Endothelial cell of umbilical vein (primary cell): Measurements from ENCODE around the gene PLA2G2D. TPM values are rescaled to one million over a fixed set of nuclear protein-coding genes. Genes with fewer than 3 reads are reported as not detected.

ENCODE experiments used
- BruUV-seq: library from RNA; stranded (reverse); fragments of 400-500 nt; replicated peaks from 2 replicates; lab custom pipeline; 2021; lab: Mats Ljungman, UMichigan
- CTCF ChIA-PET: fragments of 300-600, 350-600 bp; sonication (Branson Sonifier 250); formaldehyde crosslinking; loops from one replicate; lab custom pipeline; 2021; ENCODE audit warnings: antibody characterized with exemption, inconsistent platforms; lab: Charles Lee
- POLR2A ChIA-PET: fragments of 300-600, 350-600 bp; sonication (Branson Sonifier 250); formaldehyde crosslinking; loops from one replicate; lab custom pipeline; 2021; ENCODE audit warnings: antibody characterized with exemption, inconsistent platforms; lab: Charles Lee
- DNase-seq: peaks from one replicate; pipeline ENCODE4 v3.0.0-alpha.2; 2011; ENCODE audit warnings: low read depth, low spot score
- FAIRE-seq: peaks from 2 replicates; lab custom pipeline; 2011; peaks lifted over from hg19 to GRCh38; lab: Jason Lieb, UNC
- H2AFZ ChIP-seq: 2 replicates; pipeline ENCODE4 v1.6.0; 2012; ENCODE audit warnings: low read depth, low read length, control low read depth, inconsistent platforms
- H3K27ac ChIP-seq: 2 replicates; pipeline ENCODE4 v1.5.1; 2011; ENCODE audit warnings: low read depth, mild to moderate bottlenecking, control low read depth, low read length, moderate library complexity; ENCODE audit not compliant: insufficient read depth
- H3K27me3 ChIP-seq, 2 experiments: 2 replicates each; pipeline versions ENCODE4 v1.6.0 to v1.6.1; 2011; ENCODE audit warnings: low read length in 2 of 2, mixed read lengths in 1 of 2; ENCODE audit not compliant: control insufficient read depth in 2 of 2, insufficient read depth in 2 of 2
- H3K36me3 ChIP-seq, 2 experiments: 2 replicates in 1 of 2; 3 replicates in 1 of 2; pipeline ENCODE4 v1.5.1; 2011; ENCODE audit warnings: low read length in 2 of 2, mild to moderate bottlenecking in 1 of 2, moderate library complexity in 1 of 2; ENCODE audit not compliant: control insufficient read depth in 2 of 2, insufficient read depth in 2 of 2; ENCODE audit errors: extremely low read depth in 1 of 2
- H3K4me1 ChIP-seq: 3 replicates; pipeline ENCODE4 v1.5.1; 2011; ENCODE audit warnings: mild to moderate bottlenecking, low read length; ENCODE audit not compliant: control insufficient read depth, insufficient read depth; ENCODE audit errors: extremely low read depth
- H3K4me2 ChIP-seq: 2 replicates; pipeline ENCODE4 v1.6.1; 2011; ENCODE audit warnings: low read length, control low read depth, mixed read lengths; ENCODE audit not compliant: insufficient read depth
- H3K4me3 ChIP-seq, 3 experiments: fragments of 200-600 bp in 1 of 3; sonication (generic), shearing (Covaris generic) in 1 of 3; replicated peaks in 1 of 3; 2 replicates each; pipeline ENCODE4 v1.5.1; 2011 to 2016; ENCODE audit warnings: control low read depth in 3 of 3, low read length in 3 of 3, mild to moderate bottlenecking in 2 of 3, inconsistent platforms in 1 of 3, low read depth in 1 of 3, moderate library complexity in 1 of 3; ENCODE audit not compliant: insufficient read depth in 1 of 3
- H3K79me2 ChIP-seq: 2 replicates; pipeline ENCODE4 v1.6.0; 2012; ENCODE audit warnings: low read length, inconsistent platforms; ENCODE audit not compliant: control insufficient read depth, insufficient read depth
- H3K9ac ChIP-seq: replicated peaks from 2 replicates; pipeline ENCODE3; 2011; ENCODE audit warnings: low read length, control low read depth; ENCODE audit not compliant: insufficient read depth; ENCODE audit errors: extremely low read depth
- H3K9me1 ChIP-seq: replicated peaks from 3 replicates; pipeline ENCODE4 v1.6.0; 2011; ENCODE audit warnings: mild to moderate bottlenecking, low read length; ENCODE audit not compliant: control insufficient read depth, insufficient read depth; ENCODE audit errors: extremely low read depth
- H3K9me3 ChIP-seq: replicated peaks from 2 replicates; pipeline ENCODE4 v1.5.1; 2012; ENCODE audit warnings: low read length, inconsistent platforms; ENCODE audit not compliant: control insufficient read depth, insufficient read depth
- H4K20me1 ChIP-seq: replicated peaks from 2 replicates; pipeline ENCODE3; 2011; ENCODE audit warnings: mild to moderate bottlenecking, low read length; ENCODE audit not compliant: control insufficient read depth, insufficient read depth; ENCODE audit errors: extremely low read depth
- EZH2 ChIP-seq: IDR thresholded peaks from 2 replicates; pipeline ENCODE4 v1.6.1; 2012; ENCODE audit warnings: borderline replicate concordance, low read depth, mild to moderate bottlenecking, moderate library complexity, low read length, inconsistent platforms; ENCODE audit not compliant: severe bottlenecking
- FOS ChIP-seq: IDR thresholded peaks from 2 replicates; pipeline ENCODE4 v1.6.1; 2011; ENCODE audit warnings: mild to moderate bottlenecking, low read length, moderate library complexity, borderline replicate concordance; ENCODE audit not compliant: insufficient read depth
- GATA2 ChIP-seq: IDR thresholded peaks from 2 replicates; pipeline ENCODE4 v1.7.0; 2011; ENCODE audit warnings: low read depth, mild to moderate bottlenecking, moderate library complexity, mixed read lengths, low read length; ENCODE audit not compliant: insufficient read length, insufficient read depth
- JUN ChIP-seq: IDR thresholded peaks from 2 replicates; pipeline ENCODE4 v1.6.1; 2011; ENCODE audit warnings: borderline replicate concordance, low read depth; ENCODE audit not compliant: insufficient read length, insufficient read depth
- MAX ChIP-seq: IDR thresholded peaks from 2 replicates; pipeline ENCODE4 v1.6.1; 2011; ENCODE audit not compliant: insufficient read depth, insufficient read length
- MYC ChIP-seq: IDR thresholded peaks from one replicate; pipeline ENCODE4 v1.6.1; 2011; ENCODE audit warnings: mild to moderate bottlenecking, low read depth, low read length
- POLR2A ChIP-seq: IDR thresholded peaks from 2 replicates; pipeline ENCODE4 v1.6.1; 2012; ENCODE audit warnings: low read depth, mild to moderate bottlenecking, control low read depth, low read length
- POLR2AphosphoS5 ChIP-seq: IDR thresholded peaks from 2 replicates; pipeline ENCODE4 v1.6.1; 2012; ENCODE audit warnings: low read depth, mild to moderate bottlenecking, control low read depth, low read length, moderate library complexity; ENCODE audit not compliant: insufficient read depth
- dilution Hi-C: fragments of 300-500 bp; cut with MboI; formaldehyde crosslinking; loops from one replicate; pipeline ENCODE4 v1.15.0; 2019; ENCODE audit warnings: low sequenced_read_pairs; ENCODE audit not compliant: extremely low pct_ligation_motif_present
- intact Hi-C: fragments of 100-400 bp; cut with micrococcal nuclease; formaldehyde crosslinking; loops from one replicate; pipeline ENCODE4 v1.10.0; 2022
- polyA plus RNA-seq, 4 experiments: library from polyadenylated mRNA; depleted of rRNA in 3 of 4; stranded (reverse) in 3 of 4; unstranded in 1 of 4; fragments of >200 nt; gene quantifications; 2 replicates each; pipeline versions ENCODE4 v1.2.1 to v1.2.3, GENCODE V29; 2011 to 2012; ENCODE audit warnings: missing spikeins in 1 of 4
- total RNA-seq: library from RNA; stranded (reverse); gene quantifications from 2 replicates; pipeline ENCODE4 v1.2.3, GENCODE V29; 2021
- TF ChIP-seq, protein P1 (sequence below), 2 donors: IDR thresholded peaks; 1 replicate in 1 of 2; 2 replicates in 1 of 2; pipeline ENCODE4 v1.5.1; 2011; ENCODE audit warnings: low read length in 2 of 2, mild to moderate bottlenecking in 2 of 2, moderate library complexity in 2 of 2, control low read depth in 1 of 2, inconsistent platforms in 1 of 2, low read depth in 1 of 2; ENCODE audit not compliant: insufficient read depth in 1 of 2; ENCODE audit errors: extremely low read depth in 1 of 2

Gene PLA2G2D
- total and polyA plus RNA-seq, 2 donors (not counting 3 experiments of a cell fraction or from before 2014, with no cell fraction given), result not detected

DNA sequence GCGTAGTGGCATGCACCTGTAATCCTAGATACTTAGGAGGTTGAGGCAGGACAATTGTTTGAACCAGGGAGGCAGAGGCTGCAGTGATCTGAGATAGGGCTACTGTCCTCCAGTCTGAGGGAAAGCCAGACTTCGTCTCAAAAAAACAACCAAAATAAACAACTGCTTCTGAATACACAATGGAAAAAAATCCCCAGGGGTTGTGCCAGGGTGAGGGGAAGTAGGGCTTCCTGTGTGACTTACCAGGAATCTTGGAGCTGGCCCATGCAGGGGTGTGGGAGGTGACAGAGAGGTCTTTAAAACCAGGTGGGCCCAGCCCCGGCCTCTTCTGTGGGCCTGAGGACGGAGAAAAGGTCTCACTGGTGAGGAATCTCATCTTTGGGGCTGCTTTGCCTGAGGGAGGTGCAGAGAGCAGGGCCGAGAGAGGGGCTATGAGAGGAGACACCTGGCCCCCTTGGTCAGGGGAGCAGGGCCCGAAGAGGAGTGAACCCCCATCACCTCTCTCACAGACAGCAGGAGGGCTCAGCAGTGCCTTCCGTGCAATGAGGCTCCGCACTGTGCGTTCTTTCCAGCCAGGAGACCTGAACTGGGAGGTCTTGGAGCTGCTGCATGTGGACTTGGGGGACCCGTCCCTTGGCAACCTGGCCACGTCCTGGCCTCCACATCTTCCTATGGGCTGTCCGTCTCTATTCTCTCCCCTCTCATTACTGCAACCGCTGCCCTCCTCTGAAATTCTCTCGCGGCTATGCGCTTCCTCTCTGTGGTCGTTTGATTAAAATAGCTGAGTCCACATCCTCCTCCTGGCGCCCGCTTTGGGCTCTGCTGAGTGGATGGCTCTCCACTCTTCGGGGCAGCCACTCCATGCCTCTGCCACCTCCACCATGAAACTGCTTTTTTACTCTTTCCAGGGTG lies 38.6 kb downstream of the PLA2G2D start:
- intact Hi-C loops, result no loop called here
- Histone ChIP-seq H3K9ac (no peak overlapping the region), H3K36me3 (no peaks in the 10 kb centered on the region), H3K4me1 (peaks cover 6% of the 10 kb centered on the region), H3K4me3 (no peak overlapping the region), H2AFZ (peak overlapping the region; percentile 21), H3K27ac (no peak overlapping the region), H3K79me2 (no peaks in the 10 kb centered on the region), H3K4me2 (no peak overlapping the region), H3K9me1 (no peaks in the 10 kb centered on the region), H4K20me1 (no peaks in the 10 kb centered on the region), H3K27me3 (no peaks in the 10 kb centered on the region), H3K9me3 (no peaks in the 10 kb centered on the region)
- no TSS peak for BruUV-seq
- FAIRE-seq (peak; percentile 40), DNase-seq (peak; percentile 30)
- ChIA-PET CTCF (interaction anchor here (0.9 to 1.2 kb wide), 2 partner anchors 12 to 92 kb away, joined by 3 read pairs; no protein-coding TSS in a partner anchor), POLR2A (interaction anchor here (0.6 kb wide), 1 partner anchor 124 kb away, joined by 5 read pairs; no protein-coding TSS in a partner anchor)
- TF ChIP-seq POLR2A (no peak), EZH2 (no peak), MAX (no peak), MYC (no peak), POLR2AphosphoS5 (no peak), FOS (no peak), JUN (no peak), GATA2 (no peak)
- TF ChIP-seq, protein P1, sequence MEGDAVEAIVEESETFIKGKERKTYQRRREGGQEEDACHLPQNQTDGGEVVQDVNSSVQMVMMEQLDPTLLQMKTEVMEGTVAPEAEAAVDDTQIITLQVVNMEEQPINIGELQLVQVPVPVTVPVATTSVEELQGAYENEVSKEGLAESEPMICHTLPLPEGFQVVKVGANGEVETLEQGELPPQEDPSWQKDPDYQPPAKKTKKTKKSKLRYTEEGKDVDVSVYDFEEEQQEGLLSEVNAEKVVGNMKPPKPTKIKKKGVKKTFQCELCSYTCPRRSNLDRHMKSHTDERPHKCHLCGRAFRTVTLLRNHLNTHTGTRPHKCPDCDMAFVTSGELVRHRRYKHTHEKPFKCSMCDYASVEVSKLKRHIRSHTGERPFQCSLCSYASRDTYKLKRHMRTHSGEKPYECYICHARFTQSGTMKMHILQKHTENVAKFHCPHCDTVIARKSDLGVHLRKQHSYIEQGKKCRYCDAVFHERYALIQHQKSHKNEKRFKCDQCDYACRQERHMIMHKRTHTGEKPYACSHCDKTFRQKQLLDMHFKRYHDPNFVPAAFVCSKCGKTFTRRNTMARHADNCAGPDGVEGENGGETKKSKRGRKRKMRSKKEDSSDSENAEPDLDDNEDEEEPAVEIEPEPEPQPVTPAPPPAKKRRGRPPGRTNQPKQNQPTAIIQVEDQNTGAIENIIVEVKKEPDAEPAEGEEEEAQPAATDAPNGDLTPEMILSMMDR (IDR thresholded peaks at IDR 0.05; ENCODE audit: extremely low read depth in 1 of 2, insufficient read depth in 1 of 2, low read depth in 1 of 2, low read length in 2 of 2), result no peak
- dilution Hi-C loops, result no loop called here
